Liver (tissue), 9 donors: ENCODE data around the gene SLC24A1. TPM values are rescaled to one million over a fixed set of nuclear protein-coding genes. Genes with fewer than 3 reads are reported as not detected.

Experiments used
- DNase-seq: peaks from one replicate; pipeline ENCODE4 v3.0.0-alpha.2; 2017; ENCODE audit warnings: low spot score
- H3K27ac ChIP-seq, 2 donors: one replicate each; pipeline ENCODE4 v1.7.0; 2013; ENCODE audit warnings: inconsistent platforms in 2 of 2, low read length in 2 of 2, control low read depth in 1 of 2, low read depth in 1 of 2, mild to moderate bottlenecking in 1 of 2
- H3K27me3 ChIP-seq, 4 donors: one replicate each; pipeline versions ENCODE4 v1.6.1 to v1.7.0; 2013; ENCODE audit warnings: low read length in 3 of 4, inconsistent platforms in 1 of 4, mild to moderate bottlenecking in 1 of 4, moderate library complexity in 1 of 4; ENCODE audit not compliant: control insufficient read depth in 4 of 4, insufficient read depth in 4 of 4
- H3K36me3 ChIP-seq, 4 donors: one replicate each; pipeline versions ENCODE4 v1.6.1 to v1.7.0; 2013; ENCODE audit warnings: low read length in 3 of 4, mild to moderate bottlenecking in 3 of 4, low read depth in 1 of 4, moderate library complexity in 1 of 4; ENCODE audit not compliant: control insufficient read depth in 4 of 4, insufficient read depth in 3 of 4
- H3K4me1 ChIP-seq, 4 donors: one replicate each; pipeline versions ENCODE4 v1.6.1 to v1.7.0; 2013; ENCODE audit warnings: low read length in 3 of 4, mild to moderate bottlenecking in 3 of 4, moderate library complexity in 1 of 4; ENCODE audit not compliant: control insufficient read depth in 4 of 4, insufficient read depth in 4 of 4
- H3K4me3 ChIP-seq, 3 donors: one replicate each; pipeline versions ENCODE4 v1.6.1 to v1.7.0; 2013; ENCODE audit warnings: low read length in 3 of 3, control low read depth in 1 of 3, low read depth in 1 of 3, mild to moderate bottlenecking in 1 of 3
- H3K9ac ChIP-seq, 2 donors: one replicate each; pipeline ENCODE4 v1.7.0; 2013; ENCODE audit warnings: low read length in 2 of 2, mild to moderate bottlenecking in 2 of 2, moderate library complexity in 2 of 2, control low read depth in 1 of 2, low read depth in 1 of 2
- H3K9me3 ChIP-seq, 4 donors: one replicate each; pipeline versions ENCODE4 v1.6.1 to v1.7.0; 2013; ENCODE audit warnings: low read length in 3 of 4; ENCODE audit not compliant: control insufficient read depth in 4 of 4
- EGR1 ChIP-seq, 2 donors: IDR thresholded peaks; 2 replicates each; pipeline ENCODE4 v1.6.1; 2016 to 2018; ENCODE audit warnings: antibody characterized with exemption in 2 of 2, low read depth in 2 of 2
- FOXA1 ChIP-seq: IDR thresholded peaks from 2 replicates; pipeline ENCODE4 v1.6.1; 2016; ENCODE audit warnings: antibody characterized with exemption
- FOXA2 ChIP-seq: IDR thresholded peaks from 2 replicates; pipeline ENCODE4 v1.6.1; 2016; ENCODE audit warnings: antibody characterized with exemption
- GABPA ChIP-seq, 2 donors: IDR thresholded peaks in 1 of 2; conservative IDR thresholded peaks in 1 of 2; 2 replicates each; pipeline ENCODE4 v1.6.1; 2016; ENCODE audit warnings: antibody characterized with exemption in 2 of 2, mild to moderate bottlenecking in 1 of 2, moderate library complexity in 1 of 2
- HNF4A ChIP-seq, 2 donors: conservative IDR thresholded peaks; 2 replicates each; pipeline ENCODE4 v1.6.1; 2016; ENCODE audit warnings: antibody characterized with exemption in 2 of 2, mild to moderate bottlenecking in 2 of 2
- HNF4G ChIP-seq: IDR thresholded peaks from 2 replicates; pipeline ENCODE4 v1.6.1; 2016; ENCODE audit warnings: antibody characterized with exemption
- MAX ChIP-seq: IDR thresholded peaks from 2 replicates; pipeline ENCODE4 v1.6.1; 2016; ENCODE audit warnings: antibody characterized with exemption
- RAD21 ChIP-seq, 2 donors: IDR thresholded peaks; 2 replicates each; pipeline ENCODE4 v1.6.1; 2016; ENCODE audit warnings: antibody characterized with exemption in 2 of 2, mild to moderate bottlenecking in 2 of 2
- RXRA ChIP-seq, 2 donors: IDR thresholded peaks; 2 replicates each; pipeline ENCODE4 v1.6.1; 2017 to 2018; ENCODE audit warnings: antibody characterized with exemption in 2 of 2, mild to moderate bottlenecking in 1 of 2
- SP1 ChIP-seq: IDR thresholded peaks from 2 replicates; pipeline ENCODE4 v1.6.1; 2018; ENCODE audit warnings: antibody characterized with exemption, mild to moderate bottlenecking
- YY1 ChIP-seq: IDR thresholded peaks from 2 replicates; pipeline ENCODE4 v1.6.1; 2016; ENCODE audit warnings: antibody characterized with exemption, mild to moderate bottlenecking
- ZBTB33 ChIP-seq: IDR thresholded peaks from 2 replicates; pipeline ENCODE4 v1.6.1; 2016; ENCODE audit warnings: antibody characterized with exemption
- WGBS: extraction: QIAGEN DNeasy Blood & Tissue Kit; methylation state at CpG from one replicate; pipeline ENCODE4 v1.1.7; 2013; 5-methylcytosine and 5-hydroxymethylcytosine counted together
- polyA plus RNA-seq, 2 donors: library from polyadenylated mRNA; stranded (reverse) in 1 of 2; unstranded in 1 of 2; fragments of 200-250 nt in 1 of 2; fragments of >200 nt in 1 of 2; fragmentation: Nextera tagmentation in 1 of 2; extraction: Ambion mirVana in 1 of 2; gene quantifications; one replicate each; pipeline versions ENCODE4 v1.2.1 to v1.2.3, GENCODE V29; 2013 to 2015
- total RNA-seq, 2 donors: library from RNA; depleted of rRNA; stranded (reverse); fragments of >200 nt; gene quantifications; one replicate each; pipeline ENCODE4 v1.2.3, GENCODE V29; 2014
- TF ChIP-seq, protein P1 (sequence below): fragments of 150-350 bp; IDR thresholded peaks from 2 replicates; pipeline ENCODE4 v1.5.1; 2017; ENCODE audit warnings: improper control_type of control experiment, low read depth, low read length; ENCODE audit not compliant: missing input control
- TF ChIP-seq, protein P2 (sequence below): IDR thresholded peaks from 2 replicates; pipeline ENCODE4 v1.6.1; 2016; ENCODE audit warnings: antibody characterized with exemption
- TF ChIP-seq, protein P3 (sequence below): IDR thresholded peaks from 2 replicates; pipeline ENCODE4 v1.6.1; 2016; ENCODE audit warnings: antibody characterized with exemption, mild to moderate bottlenecking
- donor health status: healthy.
- donor health status: healthy.
- donor health status: healthy.
- donor health status: healthy.
- donor health status: healthy.

Gene SLC24A1
- total and polyA plus RNA-seq, 4 donors: 1.8 to 3.3 (median 2.2) TPM

DNA sequence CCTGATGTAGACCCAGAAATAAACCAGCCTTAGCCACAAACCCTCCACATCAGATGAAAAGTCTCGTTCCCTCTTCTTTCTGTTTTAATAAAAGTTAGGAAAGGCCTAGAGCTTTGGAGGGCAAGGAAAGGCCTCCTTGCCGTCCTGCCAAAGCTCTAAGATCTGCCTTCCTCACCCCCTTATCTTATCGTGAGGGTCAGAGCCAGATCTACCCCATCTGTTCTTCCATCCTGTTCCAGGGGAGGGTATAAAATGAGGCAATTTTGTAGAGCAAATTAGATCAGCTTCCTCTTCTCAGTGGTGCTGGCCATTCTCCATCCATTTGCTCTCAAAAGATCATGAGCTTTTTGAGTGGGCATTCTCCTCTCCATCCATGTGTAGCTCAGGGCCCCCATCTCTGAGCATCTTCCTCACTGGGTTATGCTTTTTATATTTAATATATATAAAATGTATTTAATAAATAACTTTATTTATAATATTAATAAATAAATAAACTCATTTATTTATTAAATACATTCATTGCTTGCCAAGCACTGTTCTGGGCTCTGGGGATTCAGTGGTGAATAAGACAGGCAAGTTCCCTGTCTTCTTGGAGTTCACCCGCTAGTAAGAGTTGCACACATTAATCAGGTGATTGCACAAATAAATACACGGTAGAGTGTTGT, 2.0 kb upstream of the SLC24A1 start:
- no peaks in the 10 kb centered on the region for H3K9me3 ChIP-seq
- peaks cover 0 to 5% (median 2%) of the 10 kb centered on the region in 4 donors for H3K36me3 ChIP-seq
- DNase-seq: no peak
- H3K9ac ChIP-seq: no peak overlapping the region
- H3K27ac ChIP-seq: no peak overlapping the region
- TF ChIP-seq RXRA (IDR thresholded peaks at IDR 0.05) (no peak), GABPA (IDR thresholded peaks at IDR 0.05 in 1 of 2, conservative IDR thresholded peaks at IDR 0.05 in 1 of 2) (no peak), HNF4A (conservative IDR thresholded peaks at IDR 0.05) (no peak), ZBTB33 (no peak), SP1 (no peak), HNF4G (no peak), FOXA1 (no peak), EGR1 (IDR thresholded peaks at IDR 0.05; ENCODE audit: low read depth in 2 of 2) (no peak), FOXA2 (no peak), MAX (no peak)
- TF ChIP-seq, protein P1, sequence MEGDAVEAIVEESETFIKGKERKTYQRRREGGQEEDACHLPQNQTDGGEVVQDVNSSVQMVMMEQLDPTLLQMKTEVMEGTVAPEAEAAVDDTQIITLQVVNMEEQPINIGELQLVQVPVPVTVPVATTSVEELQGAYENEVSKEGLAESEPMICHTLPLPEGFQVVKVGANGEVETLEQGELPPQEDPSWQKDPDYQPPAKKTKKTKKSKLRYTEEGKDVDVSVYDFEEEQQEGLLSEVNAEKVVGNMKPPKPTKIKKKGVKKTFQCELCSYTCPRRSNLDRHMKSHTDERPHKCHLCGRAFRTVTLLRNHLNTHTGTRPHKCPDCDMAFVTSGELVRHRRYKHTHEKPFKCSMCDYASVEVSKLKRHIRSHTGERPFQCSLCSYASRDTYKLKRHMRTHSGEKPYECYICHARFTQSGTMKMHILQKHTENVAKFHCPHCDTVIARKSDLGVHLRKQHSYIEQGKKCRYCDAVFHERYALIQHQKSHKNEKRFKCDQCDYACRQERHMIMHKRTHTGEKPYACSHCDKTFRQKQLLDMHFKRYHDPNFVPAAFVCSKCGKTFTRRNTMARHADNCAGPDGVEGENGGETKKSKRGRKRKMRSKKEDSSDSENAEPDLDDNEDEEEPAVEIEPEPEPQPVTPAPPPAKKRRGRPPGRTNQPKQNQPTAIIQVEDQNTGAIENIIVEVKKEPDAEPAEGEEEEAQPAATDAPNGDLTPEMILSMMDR: no peak
- TF ChIP-seq, protein P2, sequence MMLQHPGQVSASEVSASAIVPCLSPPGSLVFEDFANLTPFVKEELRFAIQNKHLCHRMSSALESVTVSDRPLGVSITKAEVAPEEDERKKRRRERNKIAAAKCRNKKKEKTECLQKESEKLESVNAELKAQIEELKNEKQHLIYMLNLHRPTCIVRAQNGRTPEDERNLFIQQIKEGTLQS: no peak
- TF ChIP-seq, protein P3, sequence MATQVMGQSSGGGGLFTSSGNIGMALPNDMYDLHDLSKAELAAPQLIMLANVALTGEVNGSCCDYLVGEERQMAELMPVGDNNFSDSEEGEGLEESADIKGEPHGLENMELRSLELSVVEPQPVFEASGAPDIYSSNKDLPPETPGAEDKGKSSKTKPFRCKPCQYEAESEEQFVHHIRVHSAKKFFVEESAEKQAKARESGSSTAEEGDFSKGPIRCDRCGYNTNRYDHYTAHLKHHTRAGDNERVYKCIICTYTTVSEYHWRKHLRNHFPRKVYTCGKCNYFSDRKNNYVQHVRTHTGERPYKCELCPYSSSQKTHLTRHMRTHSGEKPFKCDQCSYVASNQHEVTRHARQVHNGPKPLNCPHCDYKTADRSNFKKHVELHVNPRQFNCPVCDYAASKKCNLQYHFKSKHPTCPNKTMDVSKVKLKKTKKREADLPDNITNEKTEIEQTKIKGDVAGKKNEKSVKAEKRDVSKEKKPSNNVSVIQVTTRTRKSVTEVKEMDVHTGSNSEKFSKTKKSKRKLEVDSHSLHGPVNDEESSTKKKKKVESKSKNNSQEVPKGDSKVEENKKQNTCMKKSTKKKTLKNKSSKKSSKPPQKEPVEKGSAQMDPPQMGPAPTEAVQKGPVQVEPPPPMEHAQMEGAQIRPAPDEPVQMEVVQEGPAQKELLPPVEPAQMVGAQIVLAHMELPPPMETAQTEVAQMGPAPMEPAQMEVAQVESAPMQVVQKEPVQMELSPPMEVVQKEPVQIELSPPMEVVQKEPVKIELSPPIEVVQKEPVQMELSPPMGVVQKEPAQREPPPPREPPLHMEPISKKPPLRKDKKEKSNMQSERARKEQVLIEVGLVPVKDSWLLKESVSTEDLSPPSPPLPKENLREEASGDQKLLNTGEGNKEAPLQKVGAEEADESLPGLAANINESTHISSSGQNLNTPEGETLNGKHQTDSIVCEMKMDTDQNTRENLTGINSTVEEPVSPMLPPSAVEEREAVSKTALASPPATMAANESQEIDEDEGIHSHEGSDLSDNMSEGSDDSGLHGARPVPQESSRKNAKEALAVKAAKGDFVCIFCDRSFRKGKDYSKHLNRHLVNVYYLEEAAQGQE: no peak
- no peak overlapping the region for H3K4me3 ChIP-seq
- 71% methylated on average over 5 of the region's 5 CpGs for WGBS
- H3K4me1 ChIP-seq: peaks cover 0 to 3% (median 0%) of the 10 kb centered on the region in 4 donors
- H3K27me3 ChIP-seq: no peaks in the 10 kb centered on the region

- no peak overlapping the region for H3K4me3 ChIP-seq
- no peak overlapping the region for H3K27ac ChIP-seq
- peaks cover 0 to 3% (median 0%) of the 10 kb centered on the region in 4 donors for H3K4me1 ChIP-seq
- peaks cover 0 to 11% (median 4%) of the 10 kb centered on the region in 4 donors for H3K36me3 ChIP-seq
- no peaks in the 10 kb centered on the region for H3K9me3 ChIP-seq
- H3K27me3 ChIP-seq: no peaks in the 10 kb centered on the region
- DNase-seq: no peak
- no peak overlapping the region for H3K9ac ChIP-seq
- 94% methylated on average over 2 of the region's 2 CpGs for WGBS
- TF ChIP-seq HNF4A (conservative IDR thresholded peaks at IDR 0.05) (no peak), MAX (no peak), HNF4G (no peak), YY1 (no peak), RAD21 (IDR thresholded peaks at IDR 0.05) (no peak), FOXA2 (no peak), SP1 (no peak), RXRA (IDR thresholded peaks at IDR 0.05) (no peak)
- TF ChIP-seq, protein P1: no peak
- TF ChIP-seq, protein P2: no peak
- TF ChIP-seq, protein P3: no peak
Observed at GRCh38 chr15:65620833-65621232, 905 bp upstream of the SLC24A1 start.
